ENCODE measurements around the gene PIK3C2B. TPM values are rescaled to one million over a fixed set of nuclear protein-coding genes. Genes with fewer than 3 reads are reported as not detected.

The PIK3C2B gene
- total RNA-seq, 1 experiment from 2014 or later = 35.3 TPM

GRCh38 chr1:204455063-204455830 is 39.4 kb downstream of the PIK3C2B start:
- no peaks in the 10 kb centered on the region for H3K27me3 ChIP-seq (ENCODE audit: low read length)
- POLR2A ChIA-PET (ENCODE audit: unreplicated experiment) = interaction anchor here (0.6 kb wide), 1 partner anchor 82 kb away, joined by 5 read pairs; no protein-coding TSS in a partner anchor

GRCh38 chr1:204454476-204454875 is 40.1 kb downstream of the PIK3C2B start:
- POLR2A ChIA-PET (ENCODE audit: unreplicated experiment) = no interaction called here

More at GRCh38 chr1:204455063-204455830, 39.4 kb downstream of the PIK3C2B start:
- Histone ChIP-seq H3K27ac (ENCODE audit: low read length) (no peak overlapping the region), H3K9ac (ENCODE audit: low read length) (no peak overlapping the region), H3K36me3 (ENCODE audit: low read depth, low read length) (peaks cover 28% of the 10 kb centered on the region; the same call in 1 of the 2 replicates), H3K4me2 (ENCODE audit: low read length) (no peak overlapping the region), H4K20me1 (ENCODE audit: low read length) (no peaks in the 10 kb centered on the region), H3K4me1 (ENCODE audit: insufficient read depth, low read length) (peaks cover 13% of the 10 kb centered on the region), H3K9me2 (replicated peaks; ENCODE audit: low read length) (no peaks in the 10 kb centered on the region), H3K9me3 (ENCODE audit: low read length) (no peaks in the 10 kb centered on the region), H3K4me3 (ENCODE audit: low read length) (no peak overlapping the region), H3F3A (ENCODE audit: low read length, unreplicated experiment) (no peaks in the 10 kb centered on the region), H2AFZ (ENCODE audit: low read length) (no peak overlapping the region), H3K79me2 (ENCODE audit: low read length) (no peaks in the 10 kb centered on the region)
- no peak for TF ChIP-seq EZH2 (IDR thresholded peaks at IDR 0.05; ENCODE audit: low read length, unreplicated experiment)
- TF ChIP-seq EZH2phosphoT487 (IDR thresholded peaks at IDR 0.05; ENCODE audit: borderline replicate concordance, low read length) = no peak
- TF ChIP-seq CTCF (conservative IDR thresholded peaks at IDR 0.05; ENCODE audit: low read depth, low read length) = no peak
- intact Hi-C loops (cut with micrococcal nuclease) = no loop called here
- DNase-seq (no peak), ATAC-seq (no peak)
- no TSS peak for BruUV-seq (replicated peaks)
- CTCF ChIA-PET = interaction anchor here (0.5 to 0.6 kb wide), 2 partner anchors 51 to 238 kb away, joined by 3 to 4 read pairs; no protein-coding TSS in a partner anchor

More at GRCh38 chr1:204454476-204454875, 40.1 kb downstream of the PIK3C2B start:
- TF ChIP-seq CTCF (conservative IDR thresholded peaks at IDR 0.05; ENCODE audit: low read depth, low read length) (no peak), EZH2 (IDR thresholded peaks at IDR 0.05; ENCODE audit: low read length, unreplicated experiment) (no peak), EZH2phosphoT487 (IDR thresholded peaks at IDR 0.05; ENCODE audit: borderline replicate concordance, low read length) (no peak)
- intact Hi-C loops (cut with micrococcal nuclease) = no loop called here
- Histone ChIP-seq H4K20me1 (ENCODE audit: low read length) (no peaks in the 10 kb centered on the region), H3K4me1 (ENCODE audit: insufficient read depth, low read length) (peaks cover 21% of the 10 kb centered on the region), H3K9ac (ENCODE audit: low read length) (no peak overlapping the region), H3K4me3 (ENCODE audit: low read length) (no peak overlapping the region), H3K27ac (ENCODE audit: low read length) (no peak overlapping the region), H3K9me2 (replicated peaks; ENCODE audit: low read length) (no peaks in the 10 kb centered on the region), H3K79me2 (ENCODE audit: low read length) (no peaks in the 10 kb centered on the region), H3K27me3 (ENCODE audit: low read length) (no peaks in the 10 kb centered on the region), H2AFZ (ENCODE audit: low read length) (no peak overlapping the region), H3K4me2 (ENCODE audit: low read length) (no peak overlapping the region), H3K9me3 (ENCODE audit: low read length) (no peaks in the 10 kb centered on the region), H3F3A (ENCODE audit: low read length, unreplicated experiment) (no peaks in the 10 kb centered on the region), H3K36me3 (ENCODE audit: low read depth, low read length) (peaks cover 28% of the 10 kb centered on the region; the same call in 1 of the 2 replicates)
- CTCF ChIA-PET = interaction anchor here (0.5 kb wide), 1 partner anchor 51 kb away, joined by 4 read pairs; no protein-coding TSS in a partner anchor
- DNase-seq (no peak), ATAC-seq (no peak)
- BruUV-seq (replicated peaks) = no TSS peak

All from PC-3 (cell line).